Gastrocnemius medialis (tissue), 4 donors: ENCODE measurements around the gene TBCK. TPM values are rescaled to one million over a fixed set of nuclear protein-coding genes. Genes with fewer than 3 reads are reported as not detected.

Experiments
- ATAC-seq, 2 donors: fragments of 150-250 bp; one replicate each; pipeline ENCODE4 v1.9.1; 2016
- DNase-seq, 2 donors: peaks; one replicate each; pipeline ENCODE4 v3.0.0-alpha.2; 2019
- H3K27ac ChIP-seq, 4 donors: fragments of 200-600 bp; sonication (generic); 1 replicate in 1 of 4; 2 replicates in 3 of 4; pipeline ENCODE4 v1.5.1; 2016 to 2018; ENCODE audit warnings: mild to moderate bottlenecking in 2 of 4, moderate library complexity in 1 of 4
- H3K27me3 ChIP-seq, 3 donors: fragments of 200-600 bp; sonication (generic) in 2 of 3; 1 replicate in 1 of 3; 2 replicates in 2 of 3; pipeline versions ENCODE4 v1.5.1 to v1.6.0; 2016 to 2019; ENCODE audit warnings: mild to moderate bottlenecking in 1 of 3, moderate library complexity in 1 of 3
- H3K36me3 ChIP-seq, 2 donors: fragments of 200-600 bp; sonication (generic) in 1 of 2; one replicate each; pipeline ENCODE4 v1.5.1; 2017 to 2018
- H3K4me1 ChIP-seq, 2 donors: fragments of 200-600 bp; sonication (generic) in 1 of 2; one replicate each; pipeline ENCODE4 v1.5.1; 2016 to 2017; ENCODE audit warnings: mild to moderate bottlenecking in 2 of 2
- H3K4me3 ChIP-seq, 4 donors: fragments of 200-600 bp; sonication (generic) in 3 of 4; 1 replicate in 1 of 4; 2 replicates in 3 of 4; pipeline ENCODE4 v1.5.1; 2016 to 2019; ENCODE audit warnings: mild to moderate bottlenecking in 2 of 4
- H3K9me3 ChIP-seq, 3 donors: fragments of 200-600 bp; sonication (generic) in 2 of 3; 1 replicate in 1 of 3; 2 replicates in 2 of 3; pipeline ENCODE4 v1.5.1; 2016 to 2019
- CTCF ChIP-seq, 5 experiments: fragments of 450-650 bp in 3 of 5; fragments of 200-600 bp in 2 of 5; sonication (generic) in 2 of 5; IDR thresholded peaks in 4 of 5; conservative IDR thresholded peaks in 1 of 5; 1 replicate in 4 of 5; 2 replicates in 1 of 5; pipeline ENCODE4 v1.5.1; 2016 to 2019; ENCODE audit warnings: antibody characterized with exemption in 5 of 5, mild to moderate bottlenecking in 3 of 5, moderate library complexity in 3 of 5
- POLR2A ChIP-seq, 2 donors: fragments of 450-650 bp; IDR thresholded peaks; one replicate each; pipeline ENCODE4 v1.6.1; 2017; ENCODE audit warnings: antibody characterized with exemption in 2 of 2, mild to moderate bottlenecking in 2 of 2, moderate library complexity in 2 of 2
- in situ Hi-C, 4 donors: fragments of 200-750 bp; cut with MboI; loops; one replicate each; pipeline versions ENCODE4 v1.15.0 to v1.8.0; 2017; ENCODE audit warnings: low sequenced_read_pairs in 4 of 4
- intact Hi-C: fragments of 100-400 bp; cut with DNase I; formaldehyde crosslinking; loops from one replicate; pipeline ENCODE4 v1.15.1; 2023; ENCODE audit warnings: low total_unique reads
- total RNA-seq, 4 donors: library from RNA; depleted of rRNA; stranded (reverse); fragments of >200 nt; gene quantifications; one replicate each; pipeline versions ENCODE4 v1.1.0 to v1.2.3, GENCODE V29; 2016

TBCK gene
- total RNA-seq, 4 donors from 2014 or later, result 8.1 to 17.7 (median 12.2) TPM

- H3K4me3 ChIP-seq, result no peak overlapping the region
- H3K9me3 ChIP-seq, result no peaks in the 10 kb centered on the region
- H3K4me1 ChIP-seq, result peaks cover 11 to 12% of the 10 kb centered on the region in 2 donors
- in situ Hi-C loops, result no loop called here
- DNase-seq (no peak), ATAC-seq (no peak)
- TF ChIP-seq POLR2A (IDR thresholded peaks at IDR 0.05), result no peak
- TF ChIP-seq CTCF (IDR thresholded peaks at IDR 0.05 in 4 of 5, conservative IDR thresholded peaks at IDR 0.05 in 1 of 5), result no peak
- no peak overlapping the region for H3K27ac ChIP-seq
- peaks cover 0 to 7% of the 10 kb centered on the region in 2 donors for H3K36me3 ChIP-seq
- H3K27me3 ChIP-seq, result no peaks in the 10 kb centered on the region
- intact Hi-C loops, result no loop called here
Measured at GRCh38 chr4:106162278-106162677, 153.7 kb downstream of the TBCK start.

- peaks cover 11 to 12% of the 10 kb centered on the region in 2 donors for H3K4me1 ChIP-seq
- H3K27me3 ChIP-seq, result no peaks in the 10 kb centered on the region
- in situ Hi-C loops (no loop called here), intact Hi-C loops (no loop called here)
- ATAC-seq (peak; percentile 56 to 63), DNase-seq (no peak)
- H3K27ac ChIP-seq, result no peak overlapping the region
- H3K9me3 ChIP-seq, result no peaks in the 10 kb centered on the region
- peak overlapping the region in 3 of 4 donors; percentile 4 to 16 (median 14) for H3K4me3 ChIP-seq
- TF ChIP-seq CTCF (IDR thresholded peaks at IDR 0.05 in 4 of 5, conservative IDR thresholded peaks at IDR 0.05 in 1 of 5), result no peak
- no peak for TF ChIP-seq POLR2A (IDR thresholded peaks at IDR 0.05)
- H3K36me3 ChIP-seq, result peaks cover 0 to 7% of the 10 kb centered on the region in 2 donors
Measured at GRCh38 chr4:106160560-106160959, 155.4 kb downstream of the TBCK start.

- no peak for ATAC-seq
- in situ Hi-C loops, result no loop called here
Measured at GRCh38 chr4:106149911-106150310, 166.1 kb downstream of the TBCK start.

GRCh38 chr4:106149026-106149425 lies 167.0 kb downstream of the TBCK start:
- no peak for ATAC-seq

More at GRCh38 chr4:106149911-106150310, 166.1 kb downstream of the TBCK start:
- Histone ChIP-seq H3K4me3 (no peak overlapping the region), H3K27ac (no peak overlapping the region), H3K27me3 (no peaks in the 10 kb centered on the region), H3K36me3 (no peaks in the 10 kb centered on the region), H3K9me3 (no peaks in the 10 kb centered on the region), H3K4me1 (no peaks in the 10 kb centered on the region)
- DNase-seq, result no peak
- TF ChIP-seq POLR2A (IDR thresholded peaks at IDR 0.05), result no peak
- no peak for TF ChIP-seq CTCF (IDR thresholded peaks at IDR 0.05 in 4 of 5, conservative IDR thresholded peaks at IDR 0.05 in 1 of 5)
- intact Hi-C loops, result no loop called here

More at GRCh38 chr4:106149026-106149425, 167.0 kb downstream of the TBCK start:
- TF ChIP-seq POLR2A (IDR thresholded peaks at IDR 0.05), result no peak
- TF ChIP-seq CTCF (IDR thresholded peaks at IDR 0.05 in 4 of 5, conservative IDR thresholded peaks at IDR 0.05 in 1 of 5), result no peak
- Histone ChIP-seq H3K4me1 (no peaks in the 10 kb centered on the region), H3K27me3 (no peaks in the 10 kb centered on the region), H3K9me3 (no peaks in the 10 kb centered on the region), H3K4me3 (no peak overlapping the region), H3K27ac (no peak overlapping the region), H3K36me3 (no peaks in the 10 kb centered on the region)
- intact Hi-C loops, result no loop called here
- no peak for DNase-seq
- in situ Hi-C loops, result no loop called here
